GM21717 (cell line): ENCODE results near the gene NPFF.
"Not testable (repeated sequence)": the region's sequence is repeated elsewhere in the genome, so short reads cannot be mapped to it uniquely, and the experiment has no call there.

Experiments used
- ATAC-seq: cut with Tn5 transposase; IDR thresholded peaks from one replicate; pipeline ENCODE4 v1.9.1; 2021; ENCODE audit warnings: mild to moderate bottlenecking, moderate library complexity; ENCODE audit not compliant: unreplicated experiment

Gene NPFF

DNA sequence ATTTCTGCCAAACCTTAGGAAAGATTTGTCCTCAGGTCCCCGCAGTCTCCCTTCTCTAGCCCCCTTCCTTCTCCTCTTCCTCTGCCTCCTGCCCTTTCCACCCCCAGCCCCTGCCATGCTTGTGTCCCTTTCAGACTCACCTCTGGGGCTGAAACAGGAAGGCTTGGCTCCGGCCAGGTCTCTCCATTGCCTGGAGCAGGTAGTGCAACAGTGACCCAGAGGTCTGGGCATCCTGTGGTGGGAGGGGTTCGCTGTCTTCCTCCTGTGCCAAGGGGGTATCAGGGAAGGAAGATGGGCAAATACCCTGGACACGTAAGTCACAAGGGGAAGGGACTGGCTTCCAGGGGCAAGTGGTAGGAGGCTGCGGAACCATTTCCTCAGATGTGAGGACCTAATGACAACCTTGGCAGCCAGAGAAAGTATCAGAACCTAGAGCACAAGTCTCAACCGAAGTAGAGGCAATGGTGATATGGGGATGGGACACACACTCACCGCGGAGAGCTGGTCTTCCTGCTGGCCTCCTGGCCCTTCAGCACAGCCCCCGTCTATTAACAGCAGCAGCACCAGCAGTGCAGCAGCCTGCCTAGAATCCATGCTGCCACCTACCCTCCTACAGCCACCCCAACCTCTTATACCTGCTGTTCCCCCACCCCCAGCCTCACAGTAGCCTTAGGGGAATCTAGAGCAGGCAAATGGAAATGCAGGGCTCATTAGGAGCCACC is at the start of gene NPFF:
TSS of gene NPFF (minus strand) at position 604 of the 722 bp plus-strand sequence. CDS start at position 594, 10 bp downstream.
- no peak for ATAC-seq

- no peak for ATAC-seq
Measured at GRCh38 chr12:53552361-53553327, 45.4 kb upstream of the NPFF start.

DNA sequence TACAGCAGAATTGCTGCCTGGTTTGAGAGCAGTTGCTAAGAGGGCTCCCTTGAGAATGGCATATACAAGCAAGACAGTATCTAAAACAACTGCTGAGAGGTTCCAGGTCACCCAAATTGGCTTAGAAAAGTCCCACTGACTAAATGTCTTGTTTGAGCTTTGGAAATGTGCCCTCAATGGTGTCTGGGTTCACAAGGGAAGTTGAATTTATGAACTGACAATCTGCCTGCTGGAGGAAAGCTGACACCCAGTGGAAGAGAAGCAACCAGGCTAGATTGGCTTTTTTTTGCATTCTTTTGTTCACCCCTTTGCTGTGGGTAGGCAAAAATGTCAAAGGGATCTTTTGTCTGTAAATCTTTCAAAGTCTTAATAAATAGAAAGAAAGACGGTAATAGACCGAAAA is 44.6 kb upstream of the NPFF start:
- no peak for ATAC-seq

GRCh38 chr12:53550595-53550994 is 43.3 kb upstream of the NPFF start:
- no peak for ATAC-seq

- not testable (repeated sequence) for ATAC-seq
Measured at GRCh38 chr12:53550131-53550530, 42.8 kb upstream of the NPFF start.

GRCh38 chr12:53548354-53548753 is 41.1 kb upstream of the NPFF start:
- not testable (repeated sequence) for ATAC-seq

DNA sequence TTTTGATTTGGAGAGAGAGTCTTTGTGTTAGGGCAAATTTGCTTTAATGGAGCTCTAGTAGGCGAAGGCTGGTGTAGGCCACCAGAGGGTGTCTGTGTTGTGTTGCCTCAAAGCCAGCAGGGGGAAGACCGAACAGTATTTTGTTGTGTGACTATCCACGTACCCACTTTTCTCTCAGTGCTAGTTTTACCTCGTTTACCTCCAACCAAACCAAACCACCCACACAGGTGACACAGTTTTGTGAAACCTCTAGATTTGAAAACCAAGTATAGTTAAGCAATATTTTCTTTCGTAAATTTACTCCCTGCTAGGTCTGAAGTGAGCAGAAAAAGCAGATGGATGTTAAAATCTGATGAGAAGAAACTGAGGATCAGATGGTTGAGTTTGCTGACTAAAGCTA is 36.3 kb upstream of the NPFF start:
- ATAC-seq: no peak

DNA sequence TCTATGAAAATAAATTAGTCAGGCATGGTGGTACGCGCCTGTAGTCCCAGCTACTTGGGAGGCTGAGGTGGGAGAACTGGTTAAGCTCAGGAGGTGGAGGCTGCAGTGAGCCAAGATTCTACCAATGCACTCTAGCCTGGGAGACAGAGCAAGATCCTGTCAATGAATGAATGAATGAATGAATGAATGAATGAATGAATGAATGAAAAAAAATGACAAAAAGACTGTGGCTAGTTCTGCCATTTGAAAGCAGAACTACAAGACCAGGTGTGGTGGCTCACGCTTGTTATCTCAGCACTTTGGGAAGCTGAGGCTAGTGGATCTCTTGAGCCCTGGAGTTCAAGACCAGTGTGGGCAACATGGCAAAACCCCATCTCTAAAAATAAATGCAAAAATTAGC is 32.2 kb upstream of the NPFF start:
- ATAC-seq: no peak

DNA sequence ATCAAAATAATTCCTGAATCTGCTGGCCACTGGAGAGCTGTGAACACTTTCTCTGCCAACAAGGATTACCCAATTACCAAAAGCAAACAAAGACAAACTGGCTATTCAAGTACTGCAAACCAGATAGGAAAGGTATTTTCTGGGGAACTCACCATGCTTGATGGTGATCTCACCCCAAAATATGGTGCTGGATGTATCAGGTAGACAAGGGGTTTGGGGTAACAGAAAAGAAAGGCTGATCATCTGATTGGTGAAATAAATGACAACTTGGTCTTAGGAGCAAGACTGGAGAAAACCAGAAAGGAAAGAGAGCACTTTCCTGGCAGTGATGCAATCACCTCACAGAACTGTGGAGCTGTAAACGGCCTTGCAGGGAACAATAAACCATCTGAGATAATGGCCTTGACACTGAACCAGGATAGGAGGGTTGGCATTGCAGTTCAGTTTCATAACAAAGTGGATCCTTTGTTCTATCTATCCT is 31.0 kb upstream of the NPFF start:
- no peak for ATAC-seq

- no peak for ATAC-seq
Measured at GRCh38 chr12:53536962-53537361, 29.7 kb upstream of the NPFF start.

- ATAC-seq: no peak
Measured at GRCh38 chr12:53533471-53533870, 26.2 kb upstream of the NPFF start.

DNA sequence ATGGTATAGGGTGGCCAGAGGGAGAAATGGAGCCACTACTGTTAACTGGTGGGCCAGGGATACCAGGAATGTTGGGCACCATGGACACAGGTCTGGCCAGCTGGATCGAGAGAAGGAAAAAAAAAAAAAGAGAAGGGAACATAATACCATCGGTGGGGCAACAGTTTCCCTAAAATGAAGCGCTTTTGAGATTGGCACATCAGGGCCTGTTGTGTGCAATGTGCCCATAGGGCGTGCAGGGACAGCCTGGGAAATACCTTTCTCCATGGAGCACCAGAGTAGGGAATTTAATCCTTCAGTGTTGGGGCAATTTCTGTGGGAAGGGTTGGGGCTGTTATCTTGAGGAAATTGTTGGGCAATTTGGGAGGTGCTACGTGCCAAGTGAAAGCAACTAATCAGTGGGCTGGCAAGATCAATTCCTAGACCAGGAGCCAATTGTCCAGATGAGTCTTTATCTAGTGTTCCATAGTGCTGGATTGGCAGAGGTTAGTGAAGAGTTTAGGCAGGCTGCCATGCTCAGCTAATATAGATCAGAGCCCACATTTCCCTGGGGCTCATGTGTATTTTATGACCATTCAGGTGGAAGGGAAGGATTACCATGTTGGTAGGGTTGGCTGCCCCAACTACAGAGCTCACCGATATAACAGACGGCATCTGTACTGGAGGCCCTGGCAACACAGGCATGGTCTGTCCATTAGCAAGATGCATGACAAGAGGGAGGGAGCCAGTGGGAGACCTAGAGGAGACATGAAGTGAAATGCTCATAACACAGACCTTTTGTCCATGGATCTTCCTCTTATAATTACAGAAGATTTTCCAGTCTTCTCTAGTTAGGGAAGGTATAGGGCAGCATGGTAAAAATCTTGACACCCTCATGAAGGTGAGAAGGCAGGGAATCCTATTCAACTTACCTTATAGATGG is 25.5 kb upstream of the NPFF start:
- ATAC-seq: no peak

DNA sequence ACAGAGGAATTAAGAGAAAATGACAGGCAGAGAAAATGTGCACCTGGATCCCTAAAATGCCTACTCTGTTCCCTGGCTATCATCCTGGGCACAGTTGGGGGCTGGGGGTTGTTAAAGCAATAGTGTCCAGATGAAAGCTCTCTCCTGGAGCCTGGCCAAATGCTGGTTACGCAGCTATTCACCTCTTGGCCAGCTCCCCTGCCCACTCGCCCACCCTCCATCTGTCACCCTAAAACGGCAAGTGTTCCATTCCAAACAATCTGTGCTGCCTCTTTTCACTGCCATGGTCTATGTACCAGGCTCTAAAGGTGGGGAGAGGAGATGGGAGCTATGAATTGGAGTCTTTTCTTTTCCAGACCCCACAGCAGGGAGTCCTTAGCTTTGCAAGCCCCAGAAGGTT is 24.7 kb upstream of the NPFF start:
- ATAC-seq: no peak

- ATAC-seq: no peak
Measured at GRCh38 chr12:53530920-53531319, 23.6 kb upstream of the NPFF start.

DNA sequence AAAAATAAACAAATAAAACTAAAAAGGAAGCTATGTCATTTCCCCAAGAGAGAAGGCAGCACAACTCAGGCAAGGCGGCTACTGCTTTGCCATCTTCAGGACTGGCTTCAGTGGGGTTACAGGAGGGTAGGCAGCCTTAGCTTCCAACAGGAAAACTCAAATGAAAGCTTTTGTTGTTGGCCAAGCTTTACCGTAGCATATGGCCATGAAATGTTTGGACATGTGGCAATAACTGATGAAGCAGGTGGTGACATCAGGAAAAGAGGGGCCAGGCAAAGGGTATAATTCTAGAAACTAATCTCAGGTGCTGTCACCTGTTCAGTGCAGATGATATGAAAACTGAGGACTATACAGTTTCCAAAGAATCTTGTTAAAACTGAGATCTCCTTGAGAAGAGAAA is 22.8 kb upstream of the NPFF start:
- no peak for ATAC-seq

DNA sequence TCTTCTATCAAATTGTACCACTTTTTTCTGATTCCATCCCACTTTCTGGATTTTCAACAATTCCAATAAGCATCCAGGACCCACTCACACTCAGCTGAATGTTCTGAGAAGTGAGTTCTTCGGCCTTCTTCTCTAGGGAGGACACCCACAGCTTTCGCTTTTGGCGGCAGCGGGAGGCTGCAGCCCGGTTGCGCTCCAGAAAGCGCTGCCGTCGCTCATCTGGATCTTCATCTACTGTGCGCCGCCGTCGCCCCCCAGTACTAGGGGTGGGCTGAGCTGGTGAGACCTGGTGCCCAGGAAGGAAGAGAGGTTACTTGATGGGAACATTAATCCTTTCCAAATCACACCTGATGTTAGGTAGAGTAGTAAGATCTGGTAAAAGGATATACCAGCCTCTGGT is 17.2 kb upstream of the NPFF start:
- no peak for ATAC-seq

DNA sequence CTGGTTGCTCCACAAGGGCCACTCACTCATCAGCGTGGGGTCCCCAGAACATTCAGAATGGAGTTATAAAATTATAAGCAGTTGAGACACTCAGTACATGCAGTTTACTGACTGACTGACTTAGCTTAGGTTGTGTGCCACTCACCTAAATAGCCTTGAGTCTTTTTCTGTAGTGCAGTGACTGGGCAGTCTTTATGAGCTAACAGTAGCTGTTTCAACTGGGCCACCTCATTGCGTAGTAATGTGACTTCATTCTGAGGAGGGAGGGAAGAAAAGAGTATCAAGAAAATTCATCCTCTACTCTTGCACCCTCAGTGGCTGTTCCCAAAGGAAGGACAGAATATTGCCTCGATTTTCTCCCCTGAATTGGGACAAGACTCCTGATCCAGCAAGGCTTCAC is 15.8 kb upstream of the NPFF start:
- ATAC-seq: no peak

DNA sequence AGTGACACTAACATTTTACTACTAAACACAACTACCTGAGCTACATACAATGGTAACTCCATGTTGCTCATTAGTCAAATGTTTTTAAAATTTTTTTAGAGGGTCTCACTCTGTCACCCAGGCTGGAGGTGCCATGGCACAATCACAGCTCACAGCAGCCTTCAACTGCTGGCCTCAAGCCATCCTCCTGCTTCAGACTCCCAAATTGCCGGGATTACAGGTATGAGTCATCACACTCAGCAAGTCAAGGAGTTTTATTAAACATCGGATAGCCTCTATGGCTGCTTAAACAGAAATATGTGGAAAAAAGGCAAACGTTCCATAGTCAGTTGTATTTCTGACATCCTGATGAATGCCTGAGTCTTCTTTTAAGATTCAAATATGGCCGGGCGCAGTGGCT is 11.1 kb upstream of the NPFF start:
- no peak for ATAC-seq

- ATAC-seq: no peak
Measured at GRCh38 chr12:53516758-53517455, 9.6 kb upstream of the NPFF start.

- ATAC-seq: no peak
Measured at GRCh38 chr12:53515291-53515680, 8.0 kb upstream of the NPFF start.
